PFSK-1 (cell line): ENCODE measurements around the gene GRID1.

Experiments used
- POLR2AphosphoS5 ChIP-seq: IDR thresholded peaks from 2 replicates; pipeline ENCODE4 v1.6.1; 2012; ENCODE audit warnings: low read depth, mild to moderate bottlenecking, control low read depth, low read length, moderate library complexity
- REST ChIP-seq, 2 experiments: IDR thresholded peaks; 2 replicates each; pipeline versions ENCODE4 v1.6.1 to v1.8.0; 2011 to 2012; ENCODE audit warnings: low read depth in 2 of 2, low read length in 2 of 2, control low read depth in 1 of 2, inconsistent platforms in 1 of 2, mild to moderate bottlenecking in 1 of 2, moderate library complexity in 1 of 2; ENCODE audit not compliant: insufficient read depth in 1 of 2
- SIN3A ChIP-seq: IDR thresholded peaks from 2 replicates; pipeline ENCODE4 v1.6.1; 2012; ENCODE audit warnings: mild to moderate bottlenecking, low read length, moderate library complexity, borderline replicate concordance; ENCODE audit not compliant: insufficient read depth
- TAF1 ChIP-seq: IDR thresholded peaks from 2 replicates; pipeline ENCODE4 v1.6.1; 2012; ENCODE audit warnings: low read length, control low read depth, borderline replicate concordance; ENCODE audit not compliant: insufficient read depth

- TF ChIP-seq POLR2AphosphoS5 (no peak), TAF1 (no peak), REST (IDR thresholded peaks at IDR 0.05; ENCODE audit: insufficient read depth in 1 of 2, low read depth in 2 of 2, low read length in 2 of 2) (no peak), SIN3A (no peak)
Observed at GRCh38 chr10:85788570-85788969, 578.0 kb downstream of the GRID1 start.
